ENCODE data around the gene SLC43A2.

DNA sequence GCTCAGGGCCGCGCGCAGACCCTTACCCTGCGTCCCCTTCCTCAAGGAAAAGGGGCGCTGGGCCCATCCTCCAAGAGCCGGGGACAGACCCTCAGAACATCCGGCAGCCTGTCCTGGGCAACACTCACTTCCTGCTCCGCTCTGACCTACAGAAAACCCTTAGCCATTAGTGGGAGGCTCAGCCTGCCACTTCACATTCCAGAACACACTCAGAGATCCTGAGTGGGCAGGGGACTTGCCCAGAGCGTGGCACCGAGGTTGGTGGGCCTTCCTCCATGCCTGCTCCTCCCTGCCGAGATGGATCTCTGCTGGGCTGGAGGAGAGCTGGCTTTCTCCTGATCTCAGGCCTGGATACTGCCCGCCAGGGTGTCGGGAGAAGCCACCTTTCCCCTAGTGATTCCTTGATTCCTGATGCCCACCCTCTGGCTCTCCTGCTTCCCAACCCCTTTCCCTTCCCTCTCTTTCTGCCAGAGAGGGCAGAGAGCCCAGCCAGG is 15.4 kb upstream of the SLC43A2 start:
- TF ChIP-seq EP300 (IDR thresholded peaks at IDR 0.05; ENCODE audit: low read depth in 2 of 2, low read length in 2 of 2) (no peak), EP300 (CRISPR knock-in tag; IDR thresholded peaks at IDR 0.05; ENCODE audit: borderline replicate concordance) (no peak), GABPA (IDR thresholded peaks at IDR 0.05; ENCODE audit: low read depth, low read length) (no peak), GABPA (CRISPR knock-in tag; IDR thresholded peaks at IDR 0.05; ENCODE audit: low read depth) (no peak)
- TF ChIP-seq, protein P1, sequence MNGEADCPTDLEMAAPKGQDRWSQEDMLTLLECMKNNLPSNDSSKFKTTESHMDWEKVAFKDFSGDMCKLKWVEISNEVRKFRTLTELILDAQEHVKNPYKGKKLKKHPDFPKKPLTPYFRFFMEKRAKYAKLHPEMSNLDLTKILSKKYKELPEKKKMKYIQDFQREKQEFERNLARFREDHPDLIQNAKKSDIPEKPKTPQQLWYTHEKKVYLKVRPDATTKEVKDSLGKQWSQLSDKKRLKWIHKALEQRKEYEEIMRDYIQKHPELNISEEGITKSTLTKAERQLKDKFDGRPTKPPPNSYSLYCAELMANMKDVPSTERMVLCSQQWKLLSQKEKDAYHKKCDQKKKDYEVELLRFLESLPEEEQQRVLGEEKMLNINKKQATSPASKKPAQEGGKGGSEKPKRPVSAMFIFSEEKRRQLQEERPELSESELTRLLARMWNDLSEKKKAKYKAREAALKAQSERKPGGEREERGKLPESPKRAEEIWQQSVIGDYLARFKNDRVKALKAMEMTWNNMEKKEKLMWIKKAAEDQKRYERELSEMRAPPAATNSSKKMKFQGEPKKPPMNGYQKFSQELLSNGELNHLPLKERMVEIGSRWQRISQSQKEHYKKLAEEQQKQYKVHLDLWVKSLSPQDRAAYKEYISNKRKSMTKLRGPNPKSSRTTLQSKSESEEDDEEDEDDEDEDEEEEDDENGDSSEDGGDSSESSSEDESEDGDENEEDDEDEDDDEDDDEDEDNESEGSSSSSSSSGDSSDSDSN (CRISPR knock-in tag; IDR thresholded peaks at IDR 0.05), result no peak

Measured in HepG2 (cell line).